ENCODE results near the gene MTHFS.
A peak's percentile ranks its signal among the peaks of the same experiment; 100 is the strongest.

The MTHFS gene

DNA sequence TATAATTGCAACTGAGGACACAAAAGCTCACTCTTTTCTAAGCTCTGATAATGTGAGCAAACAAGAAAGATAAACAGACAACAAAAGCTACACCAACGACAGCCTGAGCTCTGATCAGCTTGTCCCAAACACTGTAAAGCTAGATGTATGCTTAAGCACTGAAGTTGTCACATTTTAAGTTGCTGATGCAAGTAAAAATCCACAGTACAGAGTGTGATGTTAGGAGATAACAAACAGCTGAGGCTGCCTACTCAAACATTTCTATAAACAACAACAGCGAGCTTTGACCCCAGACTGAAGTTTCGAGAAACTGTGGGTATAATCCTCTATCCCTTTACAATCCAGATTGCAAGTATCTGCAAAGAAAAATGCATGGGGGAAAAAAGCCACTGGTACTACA is 10.7 kb downstream of the MTHFS start:
- intact Hi-C loops (cut with DNase I): no loop called here
- DNase-seq: no peak

DNA sequence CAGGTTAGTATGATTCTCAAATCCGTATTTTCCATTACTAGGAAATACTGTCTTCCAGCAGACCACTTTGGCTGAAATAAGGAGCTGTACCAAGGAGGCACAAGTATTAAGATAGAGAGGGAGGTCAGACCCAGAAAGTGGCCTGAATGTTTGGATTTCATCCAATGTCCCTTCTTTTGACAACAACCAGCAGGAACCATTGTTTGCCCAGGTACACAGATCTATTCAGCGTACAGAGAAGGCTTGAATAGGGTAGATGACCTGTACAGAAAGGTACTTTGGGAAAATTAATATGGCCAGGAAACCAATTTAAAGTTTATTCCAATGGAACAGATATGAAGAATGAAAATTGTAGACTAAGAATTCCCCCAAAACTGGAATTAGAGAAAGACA is 12.6 kb downstream of the MTHFS start:
- intact Hi-C loops (cut with DNase I): no loop called here
- no peak for DNase-seq

DNA sequence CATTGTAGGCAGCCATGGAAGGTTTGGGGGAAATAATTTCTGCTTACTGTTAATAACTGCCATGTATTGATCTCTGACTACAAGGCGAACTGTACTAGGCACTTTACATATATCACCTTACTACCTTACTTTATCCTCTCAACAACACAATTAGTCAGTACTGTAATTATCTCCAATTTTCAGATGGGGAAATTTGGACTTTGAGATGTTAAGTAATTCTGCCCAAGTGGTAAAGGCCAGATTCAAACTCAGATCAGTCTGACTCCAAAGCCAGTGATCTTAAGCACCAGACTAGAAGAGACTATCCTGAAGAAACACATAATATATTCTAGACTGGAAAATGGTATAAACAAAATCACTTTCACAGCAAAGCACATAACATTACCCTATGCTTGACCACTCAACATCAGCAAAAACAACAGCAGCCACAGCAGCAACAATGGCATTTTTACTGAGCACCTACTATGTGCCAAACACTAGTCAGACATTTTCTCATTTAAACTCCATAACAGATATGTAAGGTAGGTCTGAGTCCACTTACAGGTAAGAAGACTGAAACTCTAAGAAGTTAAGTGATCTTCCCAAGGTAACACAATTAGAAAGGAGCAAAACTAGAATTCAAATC is 13.1 kb downstream of the MTHFS start:
- no peak for DNase-seq
- intact Hi-C loops (cut with DNase I): no loop called here

DNA sequence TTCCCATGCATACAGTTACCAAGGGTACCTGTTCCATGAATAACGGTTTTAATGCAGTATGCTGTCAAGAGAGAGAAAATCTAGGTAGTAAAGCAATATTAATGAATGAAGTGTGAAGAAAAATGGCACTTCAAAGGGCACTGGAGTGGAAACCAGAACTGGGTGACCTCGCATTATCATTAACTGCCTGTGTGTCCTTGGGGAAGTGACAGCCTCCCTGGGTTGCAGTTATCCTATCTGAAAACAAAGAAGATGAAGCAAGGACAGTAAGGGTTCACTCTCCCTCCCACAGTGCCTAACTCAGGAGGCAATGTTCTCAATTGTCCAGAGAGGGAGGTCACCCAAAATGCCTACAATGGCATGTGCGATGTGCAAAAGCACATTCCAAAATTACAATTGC is 15.1 kb downstream of the MTHFS start:
- intact Hi-C loops (cut with DNase I): no loop called here
- DNase-seq: no peak

DNA sequence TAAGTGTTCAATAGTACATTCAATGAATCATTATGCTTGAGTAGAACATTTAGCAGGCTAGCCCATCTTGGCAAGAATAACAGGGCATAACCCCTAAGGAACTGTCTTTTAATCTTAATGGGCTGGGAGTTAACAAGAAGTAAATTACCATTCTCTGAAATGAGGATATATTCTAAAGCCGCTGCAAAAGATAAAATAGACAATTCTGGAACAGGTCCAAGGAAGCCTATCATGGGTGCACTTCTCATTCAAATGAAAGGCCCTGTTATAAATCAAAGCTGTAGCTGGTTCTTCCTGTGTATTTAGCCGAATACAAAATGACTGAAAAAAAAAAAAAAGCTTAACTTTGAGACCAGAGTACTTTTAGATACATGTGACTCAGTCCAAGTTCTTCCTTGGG is 15.6 kb downstream of the MTHFS start:
- no peak for DNase-seq
- intact Hi-C loops (cut with DNase I): no loop called here

DNA sequence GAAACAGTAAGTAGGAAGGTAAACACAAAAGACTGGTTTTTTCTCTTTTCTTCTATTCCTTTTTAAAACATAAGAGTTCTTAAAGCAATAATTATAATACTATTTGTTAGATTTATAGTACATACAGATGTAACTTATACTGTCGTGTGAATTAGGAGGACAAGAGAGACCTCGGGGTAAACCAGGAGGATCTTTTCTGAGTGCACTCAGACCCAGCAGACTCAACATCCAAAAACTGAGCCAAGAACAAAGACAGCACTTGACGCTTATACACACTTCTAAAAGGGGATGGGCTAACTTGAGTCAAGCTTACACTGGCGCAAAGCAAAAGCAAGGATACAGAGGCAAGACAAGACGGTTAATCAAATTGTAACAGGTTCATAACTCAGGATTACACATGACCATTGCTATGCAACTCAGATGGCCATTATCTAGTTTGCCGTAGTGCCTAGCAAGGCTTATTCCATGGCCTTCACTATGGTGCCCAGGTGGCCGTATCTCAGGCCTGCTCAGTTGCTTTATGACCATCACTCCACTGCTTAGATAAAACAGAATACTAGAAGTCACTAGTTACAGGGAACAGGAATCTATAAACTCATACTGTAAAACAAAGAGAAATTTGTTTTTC is 18.6 kb downstream of the MTHFS start:
- intact Hi-C loops (cut with DNase I): no loop called here
- DNase-seq: no peak

DNA sequence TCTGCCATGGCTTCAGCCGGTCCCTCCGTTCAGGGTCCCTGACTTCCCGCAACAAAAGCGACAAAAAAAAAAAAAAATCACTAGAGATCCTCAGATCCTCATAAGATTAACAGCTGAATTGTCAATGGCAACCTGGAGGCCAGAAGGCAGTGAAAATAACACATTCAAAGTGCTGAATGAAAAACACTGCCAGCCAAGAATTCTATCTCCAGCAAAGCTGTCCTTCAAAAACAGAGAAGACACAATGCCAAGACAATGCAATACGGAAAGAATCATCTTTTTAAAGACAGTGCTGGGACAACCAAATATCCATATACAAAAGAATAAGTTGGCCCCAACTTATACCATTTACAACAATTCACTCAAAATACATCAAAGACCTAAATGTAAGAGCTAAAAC is 21.6 kb downstream of the MTHFS start:
- intact Hi-C loops (cut with DNase I): no loop called here
- no peak for DNase-seq

DNA sequence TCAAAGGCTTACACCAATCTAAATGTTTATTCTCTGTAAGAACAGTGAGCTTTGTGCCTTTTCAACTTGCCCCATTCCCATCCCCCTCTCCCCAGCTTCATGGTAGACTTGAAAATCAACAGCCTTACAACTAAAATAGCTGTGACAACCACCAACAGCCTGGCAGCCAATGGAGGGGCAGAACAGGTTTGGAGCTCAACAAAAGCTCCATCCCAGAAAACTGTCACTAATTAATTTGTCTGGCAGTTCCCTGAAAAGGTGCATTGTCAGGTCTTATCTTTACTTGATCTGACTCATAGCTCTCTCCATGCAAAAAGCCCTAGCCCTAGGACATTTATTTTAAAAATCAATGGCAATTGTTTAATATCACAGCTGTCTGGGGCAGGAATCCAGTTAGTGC is 22.6 kb downstream of the MTHFS start:
- intact Hi-C loops (cut with DNase I): no loop called here

DNA sequence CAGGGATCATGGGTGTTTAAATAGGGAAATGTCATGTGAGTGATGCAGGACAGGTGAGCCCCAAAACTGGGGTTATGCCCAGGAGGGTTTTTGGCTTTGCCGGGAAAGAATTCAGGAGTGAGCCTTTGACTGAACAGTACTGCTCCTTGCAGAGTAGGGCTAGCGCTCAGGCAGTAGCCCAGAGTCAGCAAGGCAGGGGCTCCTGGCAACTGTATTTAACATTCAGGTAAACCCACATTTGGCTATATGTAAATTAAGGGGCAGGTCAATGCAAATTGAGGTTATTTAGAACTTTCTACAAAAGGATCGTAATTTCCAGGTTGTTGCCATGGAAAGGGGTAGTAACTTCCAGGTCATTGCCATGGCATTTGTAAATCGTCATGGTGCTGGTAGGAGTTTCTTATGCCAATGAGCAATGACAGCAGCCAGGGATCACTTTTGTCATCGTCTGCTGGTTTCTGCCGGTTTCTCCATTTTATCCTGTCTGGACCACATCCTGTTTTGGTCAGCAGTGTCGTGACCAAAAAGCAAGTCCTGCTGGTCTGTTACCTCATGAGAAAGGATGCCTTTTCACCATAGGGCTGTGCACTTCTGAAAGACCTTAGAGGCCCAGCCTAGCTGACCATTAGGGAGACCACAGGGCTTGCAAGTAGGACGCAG is 24.3 kb downstream of the MTHFS start:
- DNase-seq: peak in 2 of 42 donors; percentile 9 to 10
- intact Hi-C loops (cut with DNase I): no loop called here

More for the DNA sequence above, 22.6 kb downstream of the MTHFS start:
- no peak for DNase-seq

DNA sequence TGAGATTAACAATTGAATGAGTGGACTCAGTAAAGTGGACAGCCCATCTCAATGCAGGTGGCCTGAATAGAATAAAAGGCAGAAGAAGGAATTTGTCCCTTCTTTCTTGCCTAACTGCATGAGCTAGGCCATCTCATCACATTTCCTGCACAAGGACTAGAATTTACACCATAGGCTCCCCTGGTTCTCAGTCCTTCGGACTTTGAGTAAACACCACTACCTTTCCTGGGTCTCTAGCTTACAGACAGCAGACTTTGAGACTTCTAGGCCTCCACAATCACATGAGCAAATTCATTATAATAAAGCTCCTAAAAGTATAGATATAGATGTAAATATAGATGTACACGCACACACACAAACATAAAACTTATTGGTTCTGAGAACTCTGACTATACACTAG is 28.3 kb downstream of the MTHFS start:
- DNase-seq: no peak
- intact Hi-C loops (cut with DNase I): no loop called here

DNA sequence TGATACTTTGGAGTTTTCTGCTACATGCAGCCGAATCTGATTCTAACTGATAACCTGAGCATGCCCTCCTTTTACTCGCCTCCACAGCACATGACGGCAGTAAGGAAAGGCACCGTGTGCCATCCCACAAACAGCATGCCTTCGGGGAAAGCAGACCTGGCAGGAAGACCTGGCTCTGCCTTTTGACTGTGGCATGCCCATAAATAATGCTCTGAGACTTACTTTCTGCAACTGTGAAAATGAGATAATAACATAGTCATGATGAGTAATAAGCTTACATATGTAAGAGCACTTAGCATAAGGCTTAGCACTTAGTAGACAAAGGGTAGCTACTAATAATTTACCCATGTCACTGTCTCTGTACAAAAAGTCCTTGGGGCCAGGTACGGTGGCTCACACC is 32.9 kb downstream of the MTHFS start:
- intact Hi-C loops (cut with DNase I): no loop called here
- no peak for DNase-seq

DNA sequence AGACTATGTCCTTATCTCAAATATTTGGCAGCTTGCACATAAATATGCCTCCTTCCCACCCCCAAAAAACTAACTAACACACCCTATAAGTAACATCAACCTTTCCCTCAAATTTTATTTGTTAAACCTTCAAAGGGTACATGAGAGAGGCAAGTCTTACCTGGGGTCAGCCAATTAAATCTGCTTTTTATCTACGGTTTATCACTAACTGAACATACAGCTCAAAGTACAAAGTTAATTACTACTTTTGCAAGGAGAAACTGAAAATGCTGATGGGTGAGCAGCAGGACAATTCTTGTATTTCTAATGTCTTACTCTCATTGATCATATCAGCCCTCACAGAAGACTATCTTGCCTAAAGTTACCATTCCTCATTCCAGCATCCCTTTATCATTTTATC is 34.6 kb downstream of the MTHFS start:
- DNase-seq: no peak

DNA sequence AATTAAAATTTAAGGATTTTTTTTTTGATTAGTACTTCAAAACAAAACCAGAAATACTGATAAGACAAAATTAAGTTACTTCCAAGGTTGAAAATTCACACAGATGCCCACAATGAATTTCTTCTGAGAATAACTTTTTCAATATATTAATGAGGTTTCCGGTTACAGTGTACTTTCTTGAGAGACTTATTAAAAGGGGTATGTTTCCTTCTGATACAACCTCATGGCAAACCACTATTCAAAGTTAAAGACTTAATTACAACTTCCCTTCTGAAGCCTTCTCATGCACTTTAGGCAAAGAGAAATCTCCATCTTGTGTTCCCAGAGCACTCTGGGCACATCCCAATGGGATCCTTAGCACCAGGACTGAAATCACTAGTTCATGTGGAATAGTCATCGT is 36.2 kb downstream of the MTHFS start:
- intact Hi-C loops (cut with DNase I): no loop called here
- DNase-seq: no peak

More for the DNA sequence above, 34.6 kb downstream of the MTHFS start:
- intact Hi-C loops (cut with DNase I): no loop called here

DNA sequence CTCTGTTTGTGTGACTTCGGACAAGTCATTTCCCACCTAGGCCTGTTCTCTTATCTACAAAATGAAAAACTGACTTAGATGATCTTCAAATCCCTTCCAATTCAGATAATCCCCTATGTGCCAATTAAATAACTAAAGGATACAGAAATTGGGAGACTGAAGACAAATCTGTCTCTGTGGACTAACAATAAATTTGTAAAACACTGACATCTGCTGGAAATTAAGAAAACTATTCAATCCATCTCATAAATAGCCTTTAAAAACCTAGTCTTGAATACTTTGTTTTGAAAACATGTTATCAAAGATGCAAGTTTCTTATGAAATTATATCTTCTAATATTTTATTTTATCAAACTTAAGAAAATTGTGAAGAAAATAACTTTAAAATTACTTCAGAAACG is 38.3 kb downstream of the MTHFS start:
- no peak for DNase-seq
- intact Hi-C loops (cut with DNase I): no loop called here

DNA sequence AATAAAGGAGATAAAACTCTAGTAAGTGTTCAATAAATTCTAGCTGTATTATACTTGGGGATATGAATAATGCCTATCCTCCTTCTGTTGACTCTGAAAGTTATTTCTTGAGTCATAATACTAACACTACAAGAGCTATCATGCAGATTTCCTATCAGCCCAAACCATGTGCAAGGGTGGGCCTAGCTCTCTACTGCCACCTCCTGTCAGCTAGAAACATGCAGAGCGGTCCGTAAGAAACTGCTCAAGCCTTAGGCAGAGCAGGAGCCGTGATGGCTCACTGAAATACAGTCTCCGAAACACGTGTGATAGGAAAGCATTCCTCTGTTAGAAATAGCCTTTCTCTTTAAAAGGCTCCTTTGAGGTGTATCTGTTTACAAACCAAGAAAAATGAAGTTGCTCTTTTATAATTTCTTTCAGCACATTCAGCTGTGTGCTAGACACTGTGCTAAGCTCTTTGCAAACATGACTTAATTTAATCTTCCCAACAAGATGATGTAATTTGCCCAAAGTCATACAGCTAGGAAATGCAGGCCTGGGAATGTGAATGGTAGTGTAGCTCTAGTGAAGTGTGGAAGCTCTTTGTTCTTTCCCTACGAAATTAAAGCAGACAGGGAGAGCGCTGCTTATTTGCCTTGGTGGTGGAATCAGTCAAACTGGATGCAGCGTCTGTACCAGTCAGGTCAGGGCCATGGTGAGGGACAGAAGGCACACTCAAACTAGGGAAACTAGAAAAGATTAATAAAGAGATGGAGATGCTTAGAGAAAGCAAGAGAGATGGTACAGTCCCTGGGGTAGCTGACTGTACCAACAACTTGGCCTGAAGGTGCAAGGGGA is 43.1 kb downstream of the MTHFS start:
- intact Hi-C loops (cut with DNase I): loop anchor here (5.0 kb wide), 1 partner anchor 471 kb away; no protein-coding TSS in a partner anchor
- DNase-seq: peak; percentile 17 to 88 (median 72)

DNA sequence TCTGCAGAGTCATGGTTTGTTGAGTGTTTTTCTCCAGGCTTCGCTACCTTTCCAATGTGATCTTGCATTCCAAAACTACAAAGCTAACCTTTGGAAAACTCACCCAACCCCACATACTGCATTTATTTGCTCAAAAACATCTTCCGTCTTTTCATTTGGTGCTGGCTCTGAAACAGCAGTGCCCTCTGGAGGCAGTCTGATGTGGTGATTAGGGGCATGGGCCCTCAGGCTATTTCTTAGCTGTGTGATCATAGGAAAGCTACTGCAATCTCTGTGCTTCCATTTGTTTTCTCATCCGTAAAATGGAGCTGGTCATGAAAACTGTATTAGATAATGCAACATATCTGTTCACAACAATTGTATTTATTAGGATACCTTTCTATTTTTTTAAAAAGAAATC is 47.0 kb downstream of the MTHFS start:
- peak in 40 of 42 donors; percentile 21 to 80 (median 56) for DNase-seq
- intact Hi-C loops (cut with DNase I): loop anchor here (5.0 kb wide), 1 partner anchor 467 kb away; no protein-coding TSS in a partner anchor

DNA sequence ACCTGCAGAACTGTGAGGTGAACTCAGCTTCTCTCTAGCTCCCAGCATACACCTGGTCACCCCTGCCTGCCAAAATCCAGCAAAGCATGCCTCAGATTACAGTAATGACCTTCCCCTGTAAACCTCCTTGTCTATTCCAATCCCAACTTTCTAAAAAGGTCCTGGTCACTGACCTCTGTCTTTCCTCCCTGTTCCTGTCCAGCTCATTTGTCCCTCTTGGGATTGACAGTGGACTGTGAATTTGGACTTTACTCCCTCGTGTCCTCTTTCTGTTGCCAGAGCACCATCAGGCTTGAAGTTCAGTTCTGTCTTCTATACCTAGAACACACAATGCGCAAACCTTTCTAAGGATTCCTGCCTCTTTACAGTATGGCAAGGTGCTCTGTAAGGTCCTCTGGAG is 50.3 kb downstream of the MTHFS start:
- DNase-seq: no peak
- intact Hi-C loops (cut with DNase I): no loop called here

DNA sequence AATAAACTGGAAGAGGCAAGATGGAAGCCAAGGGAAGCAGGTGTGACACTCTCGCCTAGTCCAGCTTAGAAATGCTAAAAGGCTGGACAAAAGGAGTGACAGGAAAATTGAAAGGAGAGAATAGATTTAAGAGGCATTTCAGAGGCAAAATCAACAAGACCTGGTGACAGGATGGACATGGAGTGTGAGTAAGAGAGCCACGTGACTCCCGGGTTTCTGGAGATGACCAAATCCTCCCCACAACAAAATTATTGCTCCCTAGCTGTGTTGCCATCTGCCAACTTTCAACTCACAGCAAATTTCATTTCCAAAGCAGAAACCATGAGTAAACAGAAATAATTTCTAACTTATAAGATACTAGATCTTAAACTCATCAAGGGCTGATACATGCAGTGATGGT is 52.6 kb downstream of the MTHFS start:
- DNase-seq: no peak
- intact Hi-C loops (cut with DNase I): no loop called here

DNA sequence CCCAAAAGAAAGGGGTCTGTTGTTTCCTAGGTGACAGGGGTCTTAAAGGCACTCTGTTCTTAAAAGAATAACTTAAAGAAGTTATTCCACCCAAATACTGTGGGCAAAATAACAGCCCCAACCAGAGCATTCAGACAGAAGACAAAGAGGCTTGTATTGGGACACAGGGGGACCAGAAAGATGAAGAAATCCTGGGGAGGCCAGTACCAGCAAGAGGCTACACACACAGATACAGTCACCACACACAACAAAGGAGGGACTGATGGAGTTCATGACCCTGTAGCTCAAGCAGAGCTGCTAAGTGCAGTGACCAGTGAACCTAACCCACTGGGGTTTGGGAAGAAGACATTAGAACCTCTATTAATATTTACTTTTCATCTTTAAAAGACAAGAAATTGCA is 59.0 kb downstream of the MTHFS start:
- intact Hi-C loops (cut with DNase I): no loop called here
- peak in 1 of 42 donors; percentile 5 for DNase-seq

DNA sequence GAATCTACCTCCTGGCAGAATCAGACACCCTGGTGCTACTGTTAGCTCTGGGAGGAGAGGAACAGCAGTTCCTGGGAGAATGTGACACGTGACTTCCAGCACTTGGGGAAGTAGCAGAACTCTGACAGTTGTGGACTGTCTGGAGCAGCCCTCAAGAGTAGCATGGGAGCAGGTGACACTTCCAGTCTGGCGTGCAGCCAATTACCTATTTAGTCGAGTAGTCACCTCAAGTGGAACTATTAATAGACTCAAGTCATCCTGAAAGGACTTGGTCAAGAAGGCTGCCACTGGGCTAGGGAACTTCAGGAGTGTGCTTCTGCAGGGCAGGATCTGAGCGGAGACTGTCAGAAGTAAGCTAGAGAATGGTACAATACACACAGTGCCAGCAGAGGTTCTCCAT is 62.3 kb downstream of the MTHFS start:
- intact Hi-C loops (cut with DNase I): no loop called here
- peak in 1 of 42 donors; percentile 40 for DNase-seq

Data from head of caudate nucleus (tissue), 42 donors.